Dedifferentiated amniotic fluid mesenchymal stem cell (primary cell): ENCODE measurements around the gene VASP.

ENCODE experiments used
- DNase-seq: peaks from one replicate; pipeline ENCODE4 v3.0.0-alpha.2; 2016; ENCODE audit errors: extremely low spot score

VASP gene

DNA sequence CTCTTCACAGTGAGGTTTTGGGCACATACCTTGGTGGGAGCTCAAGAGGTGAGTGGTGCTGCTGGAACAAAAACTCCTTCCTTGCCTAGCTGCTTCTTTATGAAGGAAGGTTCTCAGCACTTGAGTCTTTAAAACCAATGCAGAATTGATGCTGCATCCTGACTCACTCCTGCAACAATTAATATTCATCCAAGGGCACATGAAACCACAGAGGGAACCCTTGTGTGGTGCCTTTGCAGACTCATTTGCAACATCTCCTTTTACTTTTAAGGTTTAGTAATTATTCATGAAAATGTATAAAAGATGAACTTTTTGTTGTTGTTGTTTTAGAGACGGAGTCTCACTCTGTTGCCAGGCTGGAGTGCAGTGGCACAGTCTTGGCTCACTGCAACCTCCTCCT, 47.2 kb downstream of the VASP start:
- DNase-seq, result no peak

DNA sequence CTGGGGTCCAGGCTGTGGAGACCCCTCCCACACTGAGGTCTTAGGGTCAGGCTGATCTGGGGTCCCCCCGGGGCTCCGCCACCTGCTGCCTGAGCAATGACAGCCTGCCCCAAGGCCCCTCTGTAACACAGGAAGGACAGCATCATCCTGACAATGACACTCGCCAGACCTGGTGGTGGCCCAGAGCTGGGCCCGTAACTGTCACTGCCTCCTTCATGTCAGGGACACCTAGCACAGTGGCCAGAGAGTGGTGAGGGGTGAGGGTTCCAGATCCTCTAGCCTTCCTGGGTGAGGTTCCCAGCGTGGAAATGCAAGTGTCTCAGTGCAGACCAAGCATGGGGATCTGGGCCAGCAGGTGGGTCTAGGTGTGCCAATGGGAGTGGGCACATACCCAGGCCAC, 49.6 kb downstream of the VASP start:
- DNase-seq, result no peak

GRCh38 chr19:45558399-45558878, 51.2 kb downstream of the VASP start:
- no peak for DNase-seq

- DNase-seq, result no peak
These were observed 52.8 kb downstream of the VASP start for GRCh38 chr19:45560038-45560437.

GRCh38 chr19:45560686-45561085, 53.4 kb downstream of the VASP start:
- DNase-seq, result no peak

DNA sequence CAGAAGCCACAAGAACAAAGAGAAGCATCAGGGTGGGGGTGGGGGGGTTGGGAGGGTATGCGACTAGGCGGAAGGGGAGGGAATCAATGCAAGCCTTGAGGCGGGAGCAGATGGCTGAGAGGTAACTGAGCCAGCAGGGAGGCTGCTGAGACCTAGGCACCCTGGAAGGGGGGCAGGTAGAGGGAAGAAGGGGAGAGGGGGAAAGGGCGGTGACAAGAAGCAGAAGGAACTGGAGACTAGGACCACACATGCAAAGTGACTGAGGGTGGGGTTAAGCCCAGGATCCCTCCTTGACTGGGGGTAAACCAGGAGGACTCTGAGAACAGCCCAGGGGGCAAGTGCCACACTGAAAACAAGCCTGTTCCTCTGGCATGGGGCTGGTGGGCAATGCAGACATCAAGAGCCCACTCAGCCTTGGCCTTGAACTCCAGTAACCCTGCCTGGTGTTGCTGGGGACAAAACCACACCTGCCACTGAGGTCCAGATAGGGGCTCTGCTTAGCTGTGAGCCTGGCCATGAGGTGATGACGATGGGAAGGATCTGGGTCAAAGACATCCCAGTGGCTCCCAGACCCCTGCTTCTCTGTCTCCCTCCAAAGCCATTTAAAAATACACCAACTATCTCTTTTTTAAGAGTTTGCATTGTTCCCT, 57.0 kb downstream of the VASP start:
- no peak for DNase-seq

- DNase-seq, result no peak
These were observed 60.3 kb downstream of the VASP start for GRCh38 chr19:45567609-45568008.

- DNase-seq, result peak; percentile 32
These were observed 61.5 kb downstream of the VASP start for GRCh38 chr19:45568732-45569131.

DNA sequence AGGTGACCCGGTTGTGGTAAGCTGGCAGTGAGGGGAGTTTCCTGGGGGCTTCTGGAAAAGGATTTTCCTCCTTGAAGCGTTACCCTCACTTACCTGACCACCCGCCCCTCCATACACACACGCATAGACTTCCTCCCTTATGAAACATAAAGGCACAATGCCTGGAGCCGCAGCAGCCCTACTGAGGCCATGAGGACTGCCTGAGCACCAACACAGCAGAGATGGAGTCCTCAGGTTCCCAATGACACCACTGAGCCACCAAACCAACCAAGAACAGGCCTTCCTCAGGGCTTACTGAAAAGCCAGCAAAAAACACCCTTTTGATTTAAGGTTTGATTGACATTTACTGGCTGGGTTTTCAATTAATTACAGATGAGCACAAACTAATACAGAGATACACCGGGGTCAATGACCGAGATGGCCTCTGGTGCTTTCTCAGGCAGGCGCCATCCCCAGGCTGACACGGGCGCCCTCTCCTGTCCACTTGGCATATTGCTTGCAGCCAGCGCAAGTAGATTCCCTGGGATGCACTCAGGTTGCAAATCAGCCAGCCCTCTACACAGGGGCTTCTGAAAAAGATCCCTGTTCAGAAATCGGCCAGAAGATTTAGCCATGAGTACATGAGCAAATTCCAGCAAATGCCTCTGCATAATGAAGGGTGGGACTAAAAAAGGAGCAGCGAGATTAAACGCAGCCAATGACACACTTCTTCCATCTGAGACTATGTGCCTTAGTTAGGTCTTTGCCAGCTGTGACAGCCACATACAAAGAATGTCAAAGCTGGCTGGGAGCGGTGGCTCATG, 62.5 kb downstream of the VASP start:
- DNase-seq, result no peak

DNA sequence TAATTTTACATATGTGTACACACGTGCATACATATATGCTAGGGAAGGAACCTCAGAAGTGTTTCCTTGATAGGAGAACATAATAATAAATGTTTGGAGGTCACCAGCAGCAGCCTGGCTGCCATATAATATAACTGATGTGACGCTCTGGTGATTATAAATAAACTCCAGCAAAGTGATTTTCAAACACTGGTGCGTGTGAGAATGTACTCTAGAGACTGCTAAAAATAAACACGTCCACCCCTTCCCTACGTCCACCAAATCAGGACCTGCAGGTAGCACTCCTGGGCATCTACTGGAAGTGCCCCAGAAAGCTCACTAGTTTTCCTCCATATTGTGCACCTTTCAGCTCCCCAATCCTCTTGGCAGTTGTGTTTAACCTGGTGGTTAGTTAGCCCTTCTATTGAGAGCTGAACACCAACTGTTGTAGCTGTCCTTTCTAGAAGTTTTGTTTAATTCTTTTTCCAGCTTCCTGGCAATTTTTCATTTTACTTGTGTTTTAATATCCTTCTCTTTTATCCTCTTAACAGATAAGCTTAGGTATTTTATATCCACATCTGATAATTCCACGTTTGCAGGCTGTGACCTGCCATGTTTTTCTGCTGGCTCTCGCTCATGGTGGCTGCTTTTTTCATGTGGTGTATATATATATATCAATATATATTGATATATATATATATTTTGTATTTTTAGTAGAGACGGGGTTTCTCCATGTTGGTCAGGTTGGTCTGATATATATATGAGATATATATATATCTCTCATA, 64.4 kb downstream of the VASP start:
- no peak for DNase-seq

DNA sequence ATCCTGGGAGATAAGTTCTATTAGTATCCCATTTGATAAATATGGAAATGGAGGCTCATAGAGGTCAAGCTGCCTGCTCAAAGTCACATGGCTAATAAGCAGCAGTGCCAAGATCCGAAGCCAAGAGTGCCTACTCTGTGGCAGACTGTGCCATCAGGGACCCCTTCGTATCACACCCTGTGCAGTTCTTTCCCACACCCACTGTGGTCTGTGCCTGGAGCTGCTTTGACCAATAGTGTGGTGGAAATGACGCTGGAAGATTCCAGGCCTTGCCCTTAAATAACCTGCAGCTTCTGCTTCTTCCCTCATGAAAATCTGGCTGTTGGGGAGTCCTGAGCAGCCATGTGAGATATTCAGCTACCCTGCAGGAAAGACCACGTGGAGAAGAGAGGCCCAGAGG, 67.2 kb downstream of the VASP start:
- DNase-seq, result no peak

- no peak for DNase-seq
These were observed 67.9 kb downstream of the VASP start for GRCh38 chr19:45575216-45575615.
